ENCODE data around the gene RNF125.
"Not testable (repeated sequence)": the region's sequence is repeated elsewhere in the genome, so short reads cannot be mapped to it uniquely, and the experiment has no call there.

Gene RNF125

DNA sequence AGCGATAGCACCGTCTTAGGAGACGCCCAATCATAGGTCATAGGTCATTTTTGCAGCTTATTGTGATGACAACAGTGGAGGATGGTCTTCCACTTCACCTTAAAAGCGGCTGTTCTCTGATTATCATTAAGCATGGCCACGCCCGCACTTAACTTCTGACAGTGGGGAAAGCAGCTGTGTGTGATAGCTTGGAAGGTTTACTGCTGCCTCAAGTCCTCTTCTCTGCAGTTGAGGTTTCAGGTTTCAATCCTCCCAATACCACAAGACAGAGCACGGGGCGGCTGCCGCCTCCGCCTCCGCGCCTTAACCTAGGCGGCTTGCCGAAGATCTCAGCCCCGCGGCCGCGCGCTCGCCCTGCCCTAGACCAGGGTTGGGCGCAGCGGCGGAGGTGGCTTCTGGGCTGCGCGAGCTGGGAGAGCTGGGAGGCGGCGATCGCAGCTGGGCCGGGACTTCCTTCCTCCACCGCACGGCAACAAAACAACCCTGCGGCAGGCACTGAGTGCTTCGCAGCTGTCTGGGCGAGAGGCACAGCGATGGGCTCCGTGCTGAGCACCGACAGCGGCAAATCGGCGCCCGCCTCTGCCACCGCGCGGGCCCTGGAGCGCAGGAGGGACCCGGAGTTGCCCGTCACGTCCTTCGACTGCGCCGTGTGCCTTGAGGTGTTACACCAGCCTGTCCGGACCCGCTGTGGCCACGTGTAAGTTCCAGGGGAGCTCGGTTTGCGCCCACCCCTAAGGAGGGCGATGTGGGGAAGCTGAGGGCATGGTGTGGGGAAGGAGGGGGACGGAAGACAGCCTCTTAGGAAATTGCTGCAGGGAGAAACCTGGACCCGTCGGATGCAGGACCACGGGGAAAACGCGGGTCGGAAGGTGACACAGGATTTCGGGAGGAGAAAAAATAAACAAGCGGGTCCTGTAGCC lies at the start of gene RNF125:
RNF125 (plus strand) TSS at position 495 of the 920 bp plus-strand sequence; CDS start at position 534, 39 bp downstream.
- peak; percentile 87 for DNase-seq

DNA sequence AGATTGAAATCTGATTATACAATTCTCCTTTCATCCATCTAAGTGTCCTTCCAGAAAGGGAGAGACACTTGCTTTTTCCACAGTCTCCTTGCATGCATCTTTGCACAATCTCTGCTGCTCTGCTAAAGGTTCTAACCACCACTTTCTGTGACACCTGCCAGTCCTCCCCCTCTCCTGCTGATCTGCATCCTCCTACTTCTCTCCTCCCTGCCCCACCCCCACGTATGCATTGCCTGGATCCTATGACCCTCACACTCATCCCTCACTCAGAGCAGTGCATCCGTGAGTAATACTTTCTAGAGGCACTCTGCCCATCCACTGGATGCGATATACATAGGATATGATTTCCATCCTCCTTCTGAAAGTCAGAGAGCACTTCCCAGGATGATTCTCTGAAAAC lies 48.0 kb upstream of the RNF125 start:
- no peak for DNase-seq

DNA sequence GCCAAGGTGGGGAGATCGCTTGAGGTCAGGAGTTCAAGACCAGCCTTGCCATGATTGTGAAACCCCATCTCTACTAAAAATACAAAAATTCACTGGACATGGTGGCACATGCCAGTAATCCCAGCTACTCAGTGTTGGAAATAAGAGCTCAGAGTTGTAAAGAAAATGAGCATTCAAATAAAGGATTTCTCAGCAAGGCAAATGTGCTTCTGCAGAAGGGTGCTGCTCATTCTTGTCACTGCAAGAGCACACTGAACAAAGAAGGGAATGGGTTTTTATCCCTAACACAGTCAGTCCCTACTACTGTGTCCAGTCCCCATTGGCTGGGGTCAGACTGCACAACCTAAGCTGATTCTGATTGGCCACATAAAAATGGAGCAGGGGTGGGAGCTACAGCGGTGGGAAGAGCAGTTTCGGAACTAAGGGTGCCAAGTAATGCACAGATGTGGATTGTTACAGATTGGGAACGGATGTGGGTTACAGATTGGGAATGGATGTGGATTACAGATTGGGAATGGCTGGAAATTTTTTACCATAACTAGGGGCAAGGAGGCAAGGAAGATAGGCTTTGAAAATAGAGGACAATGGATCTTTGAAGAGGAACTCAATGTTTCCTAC lies 44.6 kb upstream of the RNF125 start:
- no peak for DNase-seq

DNA sequence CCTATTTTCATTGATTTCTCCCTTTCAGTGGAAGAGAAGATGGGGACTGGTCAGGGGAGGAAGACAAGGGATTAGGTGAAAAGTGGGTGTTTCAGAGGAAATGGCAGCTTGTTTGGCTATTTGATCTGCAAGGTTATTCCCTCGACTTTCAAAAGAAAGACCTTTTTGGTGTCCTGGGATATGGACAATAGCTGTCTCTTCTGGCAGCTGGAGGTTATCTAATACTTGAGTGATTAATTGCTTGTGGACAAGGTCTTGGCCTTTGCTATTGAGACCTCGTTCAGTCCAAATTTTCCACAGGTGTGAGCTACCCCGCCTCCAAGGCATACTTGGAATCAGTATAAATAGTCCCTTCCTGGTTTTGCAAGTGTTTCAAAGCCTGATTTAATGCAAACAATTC lies 42.4 kb upstream of the RNF125 start:
- no peak for DNase-seq

DNA sequence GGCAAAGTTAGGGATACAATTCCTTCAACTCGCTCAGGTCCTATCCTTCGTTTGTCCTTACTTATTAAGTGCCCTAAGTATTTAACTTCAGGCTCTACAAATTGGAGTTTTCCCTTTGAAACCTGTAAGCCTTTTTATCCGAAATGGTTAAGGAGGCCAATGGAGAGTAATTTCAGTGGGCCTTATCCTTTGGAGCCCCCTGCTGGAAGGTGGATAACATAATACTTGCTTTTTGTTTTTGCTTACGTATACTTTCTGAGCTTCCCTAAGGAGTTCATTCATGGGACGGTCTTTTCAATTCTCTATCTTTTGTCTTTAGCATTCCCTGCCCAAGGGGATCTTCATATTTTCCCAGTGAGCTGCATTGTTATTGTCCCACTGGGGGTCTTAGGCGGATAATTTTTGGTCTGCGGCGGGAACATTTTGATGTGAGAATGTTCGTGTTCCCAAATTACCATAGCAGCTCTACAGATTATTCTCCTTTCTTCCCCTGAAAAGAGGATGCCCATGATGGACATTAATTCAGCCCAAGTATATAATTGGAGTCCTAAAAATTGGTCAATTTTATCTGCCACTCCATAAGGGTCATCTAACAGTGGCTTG lies 41.3 kb upstream of the RNF125 start:
- peak; percentile 56 for DNase-seq

DNA sequence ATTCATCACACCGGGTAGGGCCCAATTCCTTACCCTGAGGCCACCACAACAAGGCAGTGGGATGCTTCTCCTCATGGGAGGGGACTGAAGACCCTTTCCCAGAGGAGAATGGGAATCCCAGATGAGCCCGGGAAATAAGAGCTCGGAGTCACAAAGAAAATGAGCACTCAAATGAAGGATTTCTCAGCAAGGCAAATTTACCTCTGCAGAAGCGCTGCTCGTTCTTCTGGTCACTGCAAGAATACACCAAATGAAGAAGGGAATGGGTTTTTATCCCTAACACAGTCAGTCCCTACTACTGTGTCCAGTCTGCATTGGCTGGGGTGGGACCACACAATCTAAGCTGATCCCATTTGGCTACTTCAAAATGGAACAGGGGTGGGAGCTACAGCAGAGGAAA lies 40.0 kb upstream of the RNF125 start:
- DNase-seq, result no peak

DNA sequence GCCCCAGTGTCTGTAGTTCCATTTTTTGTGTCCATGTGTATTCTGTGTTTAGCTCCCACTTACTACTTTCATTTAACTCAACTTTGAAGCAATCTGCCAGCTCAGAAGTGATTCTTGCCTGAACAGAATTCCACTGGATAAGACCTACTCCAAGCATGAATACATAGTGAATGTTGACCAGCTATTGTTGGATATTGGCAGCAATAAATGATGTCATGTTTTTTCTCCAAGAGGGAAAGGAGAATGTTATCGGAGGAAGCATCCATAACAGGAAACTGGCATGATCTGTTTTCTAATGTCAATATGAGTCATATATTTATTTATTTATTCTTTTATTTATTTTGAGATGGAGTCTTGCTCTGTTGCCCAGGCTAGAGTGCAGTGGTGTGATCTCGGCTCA lies 38.9 kb upstream of the RNF125 start:
- DNase-seq, result no peak

DNA sequence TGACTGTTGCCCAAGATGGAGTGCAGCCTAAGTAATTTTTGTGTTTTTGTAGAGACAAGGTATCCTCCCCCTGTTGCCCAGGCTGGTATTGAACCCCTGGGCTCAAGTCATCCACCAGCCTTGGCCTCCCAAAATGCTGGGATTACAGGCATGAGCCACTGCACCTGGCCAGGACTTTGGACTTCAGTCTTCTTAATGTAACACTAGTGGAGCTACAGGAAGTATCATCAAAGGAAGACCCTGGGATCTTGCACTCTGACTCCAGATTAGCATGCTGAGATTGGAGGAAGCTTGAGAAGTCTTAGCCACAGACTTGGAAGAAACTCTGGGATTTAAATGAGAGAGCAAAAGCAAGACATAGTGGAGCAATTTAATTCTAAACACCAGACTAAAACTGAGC lies 37.8 kb upstream of the RNF125 start:
- DNase-seq, result no peak

DNA sequence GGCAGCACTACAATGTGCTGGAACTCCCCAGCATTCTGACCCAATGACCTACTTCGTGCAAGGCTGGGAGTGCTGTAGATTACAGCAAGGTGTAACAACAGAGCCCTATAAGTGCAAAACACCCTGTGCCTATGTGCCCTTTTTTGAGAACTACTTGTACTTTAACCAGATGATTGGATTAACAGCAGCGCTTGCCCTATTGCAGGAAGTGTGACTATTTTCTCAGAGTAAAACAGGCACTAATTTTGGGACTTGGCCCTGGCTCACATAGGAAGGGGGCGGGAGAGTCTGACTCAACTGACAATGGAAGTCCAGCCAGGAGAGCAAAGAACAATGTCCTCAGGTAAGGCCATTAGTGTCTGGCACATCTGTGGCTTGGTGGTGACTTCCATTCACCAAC lies 35.6 kb upstream of the RNF125 start:
- no peak for DNase-seq

DNA sequence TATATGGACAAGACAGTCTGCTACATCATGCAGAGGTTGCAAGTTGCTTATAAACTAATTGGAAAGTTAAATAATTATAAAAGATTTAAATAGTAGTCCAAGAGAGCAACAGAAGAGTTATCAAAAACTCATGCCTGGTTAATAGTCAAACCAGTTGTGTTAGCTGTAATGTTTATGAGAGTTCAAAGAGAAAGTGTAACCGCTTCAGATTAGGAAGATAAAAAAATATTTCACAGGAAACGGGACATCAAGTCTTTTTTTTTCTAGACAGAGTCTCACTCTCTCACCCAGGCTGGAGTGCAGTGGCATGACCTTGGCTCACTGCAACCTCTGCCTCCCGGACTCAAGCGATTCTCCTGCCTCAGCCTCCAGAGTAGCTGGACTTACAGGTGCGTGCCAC lies 34.6 kb upstream of the RNF125 start:
- no peak for DNase-seq

DNA sequence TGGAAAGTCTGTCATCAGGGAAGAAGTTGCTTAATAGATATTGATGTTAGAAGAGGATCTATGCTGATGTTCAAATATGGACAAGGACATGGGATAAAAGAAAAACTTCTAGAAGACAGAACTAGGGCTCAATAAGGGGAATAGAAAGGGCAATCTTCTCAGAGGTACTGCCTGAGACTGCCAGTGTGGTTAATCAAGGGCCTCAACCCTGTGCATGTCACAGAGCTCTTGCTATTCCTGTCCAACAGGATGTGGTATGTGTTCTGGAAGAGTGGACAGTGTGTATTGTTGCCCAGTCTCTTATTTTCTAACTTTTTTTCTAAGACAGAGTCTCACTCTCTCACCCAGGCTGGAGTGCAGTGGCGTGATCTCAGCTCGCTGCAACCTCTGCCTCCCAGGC lies 27.8 kb upstream of the RNF125 start:
- no peak for DNase-seq

DNA sequence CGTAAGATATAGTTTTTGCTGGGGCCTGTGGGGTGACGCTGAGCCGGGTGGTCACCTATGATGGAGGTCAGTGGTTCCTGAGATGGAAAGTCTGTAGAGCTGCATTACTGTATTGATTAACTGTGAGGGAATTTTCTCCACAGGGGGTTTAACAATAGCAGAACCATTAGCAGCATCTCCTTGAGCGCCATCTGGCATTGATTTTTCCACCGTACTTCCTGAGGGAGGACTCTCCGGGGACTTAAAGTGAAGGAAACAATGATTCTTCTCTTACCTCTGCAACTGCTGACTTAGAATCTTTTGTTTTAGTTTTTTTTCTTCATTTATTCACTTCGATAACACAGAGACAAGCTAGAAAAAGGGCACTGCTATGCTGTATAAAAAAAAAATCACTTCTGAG lies 22.6 kb upstream of the RNF125 start:
- DNase-seq, result peak; percentile 81

DNA sequence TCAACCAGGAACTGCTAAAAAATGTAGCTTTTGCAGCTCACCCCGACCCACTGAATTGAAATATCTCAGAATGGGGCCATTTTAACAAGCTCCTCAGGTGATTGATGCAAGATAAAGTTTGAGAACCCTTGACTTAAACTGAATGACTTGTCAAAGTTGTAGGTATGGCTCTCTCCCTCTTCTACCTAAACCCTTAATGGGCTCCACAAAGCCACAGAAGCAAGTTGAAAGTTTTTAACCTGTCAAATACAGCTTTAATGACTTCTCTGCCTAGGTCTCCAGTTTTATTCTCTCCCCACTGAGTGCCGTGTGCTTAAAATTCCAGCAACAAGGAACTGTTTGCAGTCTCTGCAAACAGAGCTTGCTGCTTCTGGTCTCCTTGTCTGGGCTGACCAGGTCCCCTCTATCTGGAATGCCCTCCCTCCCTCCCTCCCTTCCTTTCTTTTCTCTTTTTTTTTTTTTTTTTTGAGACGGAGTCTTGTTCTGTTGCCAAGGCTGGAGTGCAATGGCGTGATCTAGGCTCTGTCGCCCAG lies 19.7 kb upstream of the RNF125 start:
- no peak for DNase-seq

DNA sequence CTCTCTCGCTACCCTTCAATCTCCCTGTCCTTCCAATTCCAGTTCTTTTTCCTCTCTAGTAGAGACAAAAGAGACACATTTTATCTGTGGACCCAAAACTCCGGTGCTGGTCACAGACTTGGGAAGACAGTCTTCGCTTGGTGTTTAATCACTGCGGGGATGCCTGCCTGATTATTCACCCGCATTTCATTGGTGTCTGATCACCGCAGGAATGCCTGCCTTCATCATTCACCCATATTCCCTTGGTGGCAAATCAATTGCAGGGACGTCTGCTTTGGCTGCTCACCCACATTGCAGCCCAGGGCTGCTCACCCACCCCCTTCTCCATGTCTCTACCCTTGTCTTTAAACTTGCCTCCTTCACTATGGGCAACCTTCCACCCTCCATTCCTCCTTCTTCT lies 17.5 kb upstream of the RNF125 start:
- not testable (repeated sequence) for DNase-seq

DNA sequence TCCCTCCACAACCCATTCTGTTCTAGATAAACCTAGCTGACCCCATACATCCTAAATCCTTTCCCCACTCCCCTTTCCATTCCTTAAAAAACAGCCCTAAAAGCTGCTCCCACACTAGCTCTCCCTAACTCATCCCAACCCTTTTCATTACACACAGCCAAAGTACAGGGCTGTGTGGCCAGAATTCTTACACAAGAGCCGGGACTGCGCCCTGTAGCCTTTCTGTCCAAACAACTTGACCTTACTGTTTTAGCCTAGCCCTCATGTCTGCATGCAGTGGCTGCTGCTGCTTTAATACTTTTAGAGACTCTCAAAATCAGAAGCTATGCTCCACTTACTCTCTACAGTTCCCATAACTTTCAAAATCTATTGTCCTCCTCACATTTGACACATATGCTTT lies 14.8 kb upstream of the RNF125 start:
- DNase-seq, result not testable (repeated sequence)

DNA sequence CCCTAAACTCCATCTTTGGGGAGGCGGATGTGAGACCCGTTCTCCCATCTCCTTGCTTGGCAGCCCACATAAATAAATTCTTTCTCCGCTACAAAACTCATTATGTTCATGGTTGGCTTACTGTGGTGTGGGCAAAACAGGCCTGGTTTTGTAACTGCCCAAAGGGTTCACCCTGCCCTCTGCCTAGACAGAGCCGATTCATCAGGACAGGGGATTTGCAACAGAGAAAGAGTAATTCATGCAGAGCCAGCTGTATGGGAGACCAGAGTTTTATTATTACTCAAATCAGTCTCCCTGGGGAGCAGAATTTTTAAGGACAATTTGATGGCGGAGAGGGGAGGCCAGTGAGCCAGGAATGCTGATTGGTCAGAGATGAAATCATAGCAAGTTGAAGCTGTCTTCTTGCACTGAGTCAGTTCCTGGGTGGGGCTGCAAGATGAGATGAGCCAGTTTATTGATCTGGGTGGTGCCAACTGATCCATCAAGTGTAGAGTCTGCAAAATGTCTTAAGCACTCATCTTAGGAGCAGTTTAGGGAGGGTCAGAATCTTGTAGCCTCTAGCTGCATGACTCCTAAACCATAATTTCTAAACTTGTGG lies 8.4 kb upstream of the RNF125 start:
- no peak for DNase-seq

DNA sequence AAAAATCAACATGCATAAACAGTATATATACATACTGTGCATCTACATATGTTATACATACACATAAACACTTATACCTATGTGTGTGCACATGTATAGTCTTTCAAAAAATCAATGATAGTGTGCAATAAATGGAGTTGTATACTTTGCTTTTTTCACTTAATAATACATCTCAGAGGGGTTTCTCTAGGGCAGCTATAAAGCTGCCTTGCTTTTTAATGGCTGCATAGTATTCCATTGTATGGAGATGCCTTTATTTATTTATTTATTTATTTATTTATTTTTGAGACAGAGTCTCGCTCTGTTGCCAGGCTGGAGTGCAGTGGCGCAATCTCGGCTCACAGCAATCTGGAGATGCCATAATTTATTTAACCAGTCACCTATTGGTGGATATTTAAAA lies 7.4 kb upstream of the RNF125 start:
- no peak for DNase-seq

DNA sequence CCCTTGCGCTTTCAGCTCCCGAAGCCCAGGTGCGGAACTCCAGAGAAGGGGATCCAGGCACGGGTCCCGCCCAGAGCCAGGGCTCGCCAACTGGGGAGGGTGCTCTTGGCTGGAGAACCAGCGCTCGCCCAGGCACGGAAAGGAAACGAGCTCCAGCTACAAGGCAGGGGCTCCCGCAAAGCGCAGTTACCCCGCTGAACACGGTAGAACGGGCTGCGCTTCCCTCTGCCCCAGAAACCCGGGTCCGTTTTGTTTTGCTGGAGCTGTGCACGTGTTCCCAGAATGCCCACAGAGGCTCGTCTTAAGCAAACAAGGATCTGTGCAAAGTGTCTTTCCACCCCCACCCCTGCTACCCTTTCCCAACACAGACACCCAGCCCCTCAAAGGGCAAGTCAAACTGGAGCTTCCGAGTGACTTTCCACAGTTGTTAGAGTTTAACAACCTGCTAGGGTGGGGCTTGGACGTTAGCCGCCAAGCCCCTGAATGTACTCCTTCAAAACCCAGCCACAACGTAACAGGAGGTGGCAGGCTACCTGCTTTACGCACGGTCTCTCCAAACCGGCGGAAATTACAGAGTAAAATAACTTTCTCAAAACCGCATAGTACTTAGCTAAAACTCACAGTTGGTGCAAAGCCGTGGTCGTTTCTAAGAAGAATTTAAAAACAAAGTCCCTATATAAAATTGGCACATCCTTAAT lies 775 bp downstream of the RNF125 start:
- peak; percentile 30 for DNase-seq

DNA sequence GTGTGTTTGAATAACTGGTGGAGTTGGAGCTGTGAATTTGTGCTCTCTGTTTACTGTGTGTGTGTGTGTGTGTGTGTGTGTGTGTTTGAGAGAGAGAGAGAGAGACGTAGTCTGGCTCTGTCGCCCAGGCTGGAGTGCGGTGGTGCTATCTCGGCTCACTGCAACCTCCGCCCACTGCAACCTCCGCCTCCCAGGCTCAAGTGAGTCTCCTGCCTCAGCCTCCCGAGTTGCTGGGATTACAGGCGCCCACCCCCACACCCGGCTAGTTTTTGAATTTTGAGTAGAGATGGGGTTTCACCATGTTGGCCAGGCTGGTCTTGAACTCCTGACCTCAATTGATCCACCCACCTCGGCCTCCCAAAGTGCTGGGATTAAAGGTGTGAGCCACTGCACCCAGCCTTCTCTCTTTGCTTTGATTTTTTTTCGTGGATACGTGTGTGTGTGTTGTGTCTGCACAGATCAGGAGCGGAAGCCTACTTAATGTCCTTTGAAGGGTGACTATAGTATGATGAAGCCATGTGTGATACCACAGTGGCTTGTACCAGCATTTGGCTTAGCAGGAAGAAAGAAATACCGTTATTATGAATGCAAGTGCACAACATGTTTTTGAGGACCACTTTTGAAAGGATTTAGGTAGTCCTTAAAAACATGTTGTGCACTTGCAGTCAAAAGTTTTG lies 1.5 kb downstream of the RNF125 start:
- DNase-seq, result not testable (repeated sequence)

DNA sequence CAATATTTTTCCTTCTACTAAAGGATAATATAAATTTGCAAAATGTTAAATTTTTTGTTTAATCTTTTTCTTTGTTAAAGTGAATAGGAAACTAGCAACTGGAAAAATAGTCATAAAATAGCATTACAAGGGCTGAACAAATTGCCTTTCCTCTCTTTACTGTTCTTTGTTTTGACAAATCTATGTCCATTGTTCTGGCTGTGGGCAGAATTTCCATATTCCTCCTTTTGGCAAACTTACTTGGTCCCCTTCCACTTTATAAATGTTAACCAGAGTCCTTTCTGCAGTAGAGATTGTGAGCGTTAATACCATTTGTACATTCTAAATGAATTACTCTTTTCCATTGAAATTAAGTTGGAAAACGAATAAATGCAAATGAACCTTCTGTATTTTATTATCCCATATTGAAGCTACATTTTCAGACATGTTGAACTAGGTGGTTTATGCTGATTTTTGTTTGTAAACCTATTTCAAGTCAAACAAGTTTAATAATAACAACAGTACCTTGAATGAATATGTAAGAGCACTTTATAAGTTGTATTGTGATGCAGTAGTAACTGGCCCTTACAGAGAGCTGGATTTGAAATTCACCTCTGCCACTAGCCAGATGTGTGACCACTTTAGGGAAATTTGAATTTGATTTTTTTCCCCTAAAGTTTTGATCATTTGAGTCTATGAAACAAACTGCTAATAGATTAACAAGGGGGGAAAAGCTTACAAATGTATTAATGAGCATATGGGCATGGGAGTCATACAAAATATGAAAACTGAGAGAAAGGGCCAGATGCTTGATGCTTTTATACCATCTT lies 3.3 kb downstream of the RNF125 start:
- DNase-seq, result no peak

DNA sequence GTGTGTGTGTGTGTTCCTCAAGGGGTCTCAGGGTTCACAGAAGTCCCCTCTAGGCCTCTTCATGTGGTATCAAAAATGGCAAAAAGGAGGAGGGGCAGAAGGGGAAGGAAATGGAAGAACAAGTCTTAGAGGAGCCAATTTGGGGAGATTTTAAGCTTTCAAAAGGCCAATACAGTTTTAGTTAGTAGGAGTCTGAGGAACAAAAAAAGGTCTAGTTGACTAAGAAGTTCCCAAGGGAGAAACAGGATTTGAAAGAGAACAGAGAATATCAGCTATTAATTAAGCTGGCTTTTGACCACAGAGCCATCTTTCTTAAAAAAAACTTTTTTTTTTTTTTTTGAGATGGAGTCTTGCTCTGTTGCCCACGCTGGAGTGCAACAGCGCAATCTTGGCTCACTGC lies 7.1 kb downstream of the RNF125 start:
- no peak for DNase-seq

All from NCI-H2171 treated with DMSO at 0.1 percent for 48 hours (cell line).